ENCODE data around the gene PHACTR1.

The PHACTR1 gene

DNA sequence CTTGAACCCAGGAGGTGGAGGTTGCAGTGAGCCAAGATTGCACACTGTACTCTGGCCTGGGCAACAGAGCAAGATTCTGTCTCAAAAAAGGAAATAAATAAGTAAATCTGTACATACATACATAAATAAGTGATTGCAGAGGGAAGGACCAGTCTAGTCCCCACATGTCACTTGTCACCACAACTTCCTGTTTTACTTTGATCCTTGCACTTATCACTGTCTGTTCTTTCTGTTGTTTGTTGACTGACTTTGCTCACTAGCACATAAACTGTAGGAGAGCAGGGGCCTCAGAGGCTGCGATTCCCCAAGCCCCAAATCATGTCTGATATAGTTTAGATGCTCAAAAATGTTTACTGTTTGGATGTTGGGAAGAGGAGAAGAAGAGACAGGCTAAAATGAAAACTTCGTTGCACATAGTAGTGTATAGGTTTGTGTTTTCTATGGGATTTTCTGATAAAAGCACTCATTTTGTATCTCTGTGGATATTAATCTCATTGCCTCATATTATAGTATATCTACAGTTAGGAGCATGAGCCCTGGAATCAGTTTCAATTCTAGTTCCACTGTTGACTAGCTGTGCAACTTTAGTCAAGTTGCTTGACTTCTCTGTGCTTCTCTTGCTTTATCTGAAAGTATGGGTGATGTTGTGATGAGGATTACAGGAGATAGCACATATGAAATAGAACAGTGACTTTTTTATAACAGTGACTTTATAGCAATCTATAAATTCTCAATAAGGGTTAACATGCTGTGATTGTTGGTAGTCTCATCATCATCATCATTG is 446.8 kb downstream of the PHACTR1 start:
- no peak for DNase-seq (ENCODE audit: low read depth)

DNA sequence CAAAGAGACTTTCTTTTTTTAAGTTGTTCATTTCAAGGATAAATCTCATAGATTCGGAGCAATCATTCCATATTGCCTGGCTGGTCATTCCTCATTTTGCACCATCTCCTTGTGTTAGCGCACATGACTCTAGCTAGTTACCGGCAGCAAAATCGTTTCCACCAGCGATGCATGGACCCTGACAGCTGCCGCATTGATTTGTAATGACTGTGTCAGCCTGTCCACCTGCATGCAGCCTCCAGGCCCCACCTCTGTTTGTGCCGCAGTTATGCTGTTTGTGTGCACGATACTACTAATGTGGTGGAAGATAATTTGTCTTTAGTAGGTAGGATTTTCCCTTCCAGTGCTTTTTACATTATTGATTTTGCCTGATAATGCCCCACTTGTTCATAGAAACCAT is 447.7 kb downstream of the PHACTR1 start:
- DNase-seq (ENCODE audit: low read depth), result no peak

DNA sequence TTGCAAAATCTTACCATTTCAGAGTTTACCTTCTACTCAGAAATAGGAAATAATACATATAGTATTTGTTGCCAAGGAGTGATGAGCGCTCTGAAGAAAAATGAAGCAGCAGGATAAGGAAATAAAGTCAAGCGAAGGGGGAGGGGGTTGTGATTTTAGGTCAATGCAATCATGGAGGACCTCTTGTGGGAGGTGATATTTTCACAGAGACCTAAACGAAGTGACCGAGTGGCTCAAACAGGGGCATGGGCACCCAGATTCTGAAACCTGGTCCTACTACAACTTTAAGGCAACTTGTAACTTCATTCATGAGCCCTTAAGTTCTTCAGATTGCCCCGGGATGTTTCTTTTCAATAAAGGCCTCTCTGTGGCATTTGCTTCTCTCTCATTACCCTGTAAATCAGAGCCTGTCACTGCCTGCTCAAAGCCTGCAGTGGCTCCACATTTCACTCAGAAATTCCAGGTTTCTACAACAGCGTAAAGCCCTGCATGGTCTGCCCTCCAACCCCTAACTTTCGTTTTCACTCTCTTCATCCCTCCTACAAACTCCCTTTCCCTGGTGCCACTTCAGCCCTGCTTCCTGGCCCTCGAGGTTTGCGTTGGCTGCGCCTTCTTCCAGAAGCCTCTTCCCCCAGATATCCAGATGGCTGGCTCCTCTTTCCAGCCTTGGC is 449.1 kb downstream of the PHACTR1 start:
- no peak for DNase-seq (ENCODE audit: low read depth)

DNA sequence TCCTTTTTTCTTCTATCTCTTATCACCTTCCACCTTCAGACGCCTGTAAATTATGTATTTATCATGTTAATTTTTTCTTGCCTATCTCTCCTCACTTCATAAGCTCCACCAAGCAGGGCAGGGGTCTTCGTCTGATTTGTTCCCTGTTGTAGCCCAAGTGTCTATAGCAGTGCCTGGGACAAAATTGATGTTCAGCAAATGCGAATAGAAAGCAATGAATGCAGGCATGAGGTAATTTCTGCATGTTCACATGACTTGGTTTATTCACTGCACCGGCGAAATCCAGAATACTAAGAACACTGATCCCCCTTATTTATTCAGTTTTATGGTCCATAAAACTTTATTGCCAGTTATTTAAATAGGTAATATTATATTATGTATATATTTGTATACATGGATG is 449.7 kb downstream of the PHACTR1 start:
- DNase-seq (ENCODE audit: low read depth), result no peak

DNA sequence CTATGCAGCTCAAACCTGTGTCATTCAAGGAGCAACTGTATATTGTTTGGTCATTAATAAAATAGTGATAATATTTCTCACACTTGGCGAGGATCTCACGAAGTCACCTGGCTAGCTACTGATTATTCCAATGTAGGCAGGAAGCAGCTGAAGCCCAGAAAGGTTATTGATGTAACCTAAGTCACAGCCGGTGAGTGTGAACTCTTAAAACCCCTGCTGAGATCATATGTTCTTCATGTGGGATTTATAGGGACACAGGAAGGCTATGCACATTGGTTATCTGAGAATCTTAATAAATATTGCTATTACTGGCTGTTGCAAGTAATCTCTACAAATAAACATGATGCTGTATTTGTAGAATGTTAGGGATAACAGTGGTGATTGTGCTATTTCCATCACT is 450.3 kb downstream of the PHACTR1 start:
- no peak for DNase-seq (ENCODE audit: low read depth)

DNA sequence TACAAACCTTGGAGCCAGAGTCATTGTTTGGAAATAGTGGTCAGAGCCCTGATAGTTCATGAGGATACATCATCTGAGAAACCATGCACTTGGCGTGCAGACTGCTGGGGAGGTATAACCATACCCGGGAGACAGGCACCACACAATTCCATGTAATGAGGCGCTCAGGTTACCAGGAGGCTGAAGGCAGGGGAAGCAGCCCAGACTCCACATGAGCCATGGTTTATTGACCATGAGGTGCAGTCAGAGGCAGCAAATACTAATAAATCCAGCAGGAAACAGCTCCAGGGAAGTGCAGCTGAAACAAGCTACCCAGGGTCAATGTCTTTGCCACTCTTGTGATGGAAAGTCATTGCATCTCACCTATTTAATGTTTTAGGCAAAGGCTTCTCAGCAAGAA is 455.7 kb downstream of the PHACTR1 start:
- DNase-seq (ENCODE audit: low read depth), result no peak

DNA sequence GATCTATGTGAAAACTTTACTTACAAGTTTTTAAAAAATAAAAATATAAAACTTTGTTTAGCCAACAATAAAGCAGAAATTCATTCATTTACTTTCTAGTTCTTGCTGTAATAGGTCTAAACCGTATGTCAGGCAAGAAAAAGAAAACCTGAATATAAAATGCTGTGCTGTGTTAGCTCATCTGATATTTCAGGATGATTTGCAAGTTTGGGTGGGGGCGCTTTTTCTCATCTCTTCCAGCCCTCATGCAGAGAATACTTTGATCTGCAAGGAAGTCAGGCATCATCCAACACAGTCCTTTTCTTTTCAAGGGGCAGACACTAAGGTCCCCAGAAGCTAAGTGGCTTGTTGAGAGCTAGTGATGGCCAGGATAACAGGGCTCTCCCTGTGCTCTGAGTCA is 458.5 kb downstream of the PHACTR1 start:
- DNase-seq (ENCODE audit: low read depth), result no peak

DNA sequence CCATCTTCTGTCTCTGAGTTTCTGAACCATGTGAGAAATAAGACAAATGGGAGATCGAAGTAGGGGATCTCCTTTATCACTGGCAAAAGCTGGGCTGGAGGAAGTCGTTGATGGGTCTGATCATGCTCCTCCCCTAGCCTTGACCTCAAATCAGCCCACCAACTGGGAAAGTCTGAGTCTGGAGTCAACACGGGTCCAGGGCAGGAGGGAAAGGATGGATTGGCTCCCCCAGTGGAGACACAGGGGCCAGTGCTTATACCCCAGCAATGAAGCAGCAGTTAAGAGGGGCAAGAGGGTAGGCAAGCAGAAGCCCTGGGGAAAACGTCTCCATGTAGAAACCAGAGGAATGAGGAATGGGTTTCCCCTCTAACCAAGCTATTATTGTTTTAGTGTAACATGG is 459.2 kb downstream of the PHACTR1 start:
- no peak for DNase-seq (ENCODE audit: low read depth)

DNA sequence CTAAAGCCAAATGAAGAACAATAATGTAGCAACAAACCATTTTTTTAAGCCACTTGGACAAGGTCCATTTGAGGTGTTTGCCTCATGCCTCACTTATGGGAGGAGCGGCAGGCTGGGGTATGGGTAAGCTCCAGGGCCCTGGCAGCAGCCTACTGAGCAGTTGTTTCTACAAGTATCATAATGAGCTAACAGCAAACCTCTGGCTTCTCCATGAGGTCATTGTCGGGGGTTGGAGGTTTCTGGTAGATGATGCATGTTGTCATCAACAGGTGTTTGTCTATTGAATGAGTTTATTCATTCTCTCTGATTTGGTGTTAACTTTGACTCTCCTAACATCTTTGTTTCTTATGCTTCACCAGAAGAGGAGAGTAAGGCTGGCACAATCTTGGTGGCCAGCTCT is 461.1 kb downstream of the PHACTR1 start:
- no peak for DNase-seq (ENCODE audit: low read depth)

DNA sequence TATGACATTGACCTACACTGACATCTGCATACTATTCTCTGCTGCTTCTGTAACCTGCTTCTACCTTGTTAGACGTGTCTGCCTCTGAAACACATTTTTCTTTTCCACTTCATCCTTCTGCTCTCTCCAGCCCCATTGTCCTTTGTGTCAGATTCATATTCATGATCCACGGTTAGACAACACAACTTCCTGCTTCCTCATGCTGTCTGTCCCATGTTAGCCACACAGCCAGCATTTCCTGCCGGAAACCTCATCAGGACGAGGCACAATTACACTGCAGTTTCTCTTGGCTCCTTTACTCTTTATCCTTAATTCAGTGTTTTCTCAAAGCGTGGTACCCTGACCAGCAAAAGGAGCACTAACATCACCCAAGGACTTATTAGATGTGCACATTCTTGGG is 461.5 kb downstream of the PHACTR1 start:
- DNase-seq (ENCODE audit: low read depth), result no peak

DNA sequence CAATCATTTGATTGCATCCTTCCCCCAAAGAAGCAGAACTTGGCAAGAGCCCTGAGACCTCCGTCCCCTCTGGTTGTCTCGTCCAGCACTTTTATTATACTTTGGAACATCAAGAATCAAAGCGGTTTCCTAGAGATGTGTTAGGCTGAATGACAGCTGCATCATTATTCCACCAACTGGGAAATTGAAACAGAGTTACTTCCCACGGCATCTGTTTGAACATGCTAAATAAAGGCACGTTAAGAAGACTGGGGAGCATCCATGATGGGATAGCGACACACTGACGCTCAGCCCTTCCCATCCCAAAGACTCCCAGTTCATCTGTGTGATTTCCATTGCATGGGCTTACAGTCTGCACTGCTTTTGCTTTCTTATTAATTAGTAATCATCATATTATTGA is 464.0 kb downstream of the PHACTR1 start:
- DNase-seq (ENCODE audit: low read depth), result no peak

DNA sequence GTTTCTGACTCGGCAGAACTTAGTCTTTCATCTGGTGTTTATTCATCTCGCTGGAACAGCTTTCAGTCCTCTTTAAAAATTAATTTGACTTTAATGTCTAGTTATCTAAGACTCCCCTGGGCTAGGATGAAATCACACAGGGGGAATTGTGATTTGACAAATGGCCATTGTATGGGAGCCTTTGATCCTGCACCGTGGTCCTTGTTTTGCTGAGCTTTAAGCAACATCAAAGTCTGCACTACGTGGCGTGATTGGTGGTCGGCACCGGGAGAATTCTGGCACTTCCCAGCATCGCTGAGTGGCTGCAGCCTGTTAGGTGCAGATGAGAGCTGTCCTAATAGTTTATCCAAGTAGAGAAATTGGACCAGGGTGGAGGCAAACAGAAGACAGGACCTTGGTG is 464.8 kb downstream of the PHACTR1 start:
- DNase-seq (ENCODE audit: low read depth), result no peak

DNA sequence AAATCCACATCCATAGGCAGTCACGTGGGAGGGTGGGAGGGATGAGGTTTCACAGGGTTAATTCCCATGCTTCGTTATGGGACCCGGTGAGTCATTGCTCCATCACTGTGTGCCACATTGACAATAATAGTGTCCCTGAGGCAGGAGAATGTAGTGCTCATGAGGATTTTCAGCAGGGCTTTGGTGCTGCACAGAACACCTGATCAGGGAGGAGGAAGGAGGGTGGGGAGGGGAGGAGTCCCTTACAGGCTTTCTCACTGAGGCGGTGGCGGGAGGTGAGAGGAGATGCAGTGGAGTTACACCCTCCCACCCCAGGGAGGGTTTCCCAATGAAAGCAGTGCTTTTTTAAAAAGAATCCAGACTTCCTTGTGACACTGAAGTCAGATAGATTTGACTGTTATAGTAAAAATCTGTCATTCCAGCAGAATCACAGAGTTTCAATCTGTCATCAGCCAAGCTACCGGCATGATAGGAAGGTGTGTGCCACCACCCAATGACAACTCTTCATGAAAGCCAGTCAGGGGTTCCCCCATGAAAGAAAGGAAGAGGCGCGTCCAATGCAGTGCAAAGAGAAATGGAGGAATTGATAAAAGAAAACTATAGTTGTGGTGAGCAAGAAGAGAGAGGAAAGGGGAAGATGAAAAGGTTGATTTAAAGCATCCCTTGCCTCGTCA is 467.0 kb downstream of the PHACTR1 start:
- DNase-seq (ENCODE audit: low read depth), result no peak

DNA sequence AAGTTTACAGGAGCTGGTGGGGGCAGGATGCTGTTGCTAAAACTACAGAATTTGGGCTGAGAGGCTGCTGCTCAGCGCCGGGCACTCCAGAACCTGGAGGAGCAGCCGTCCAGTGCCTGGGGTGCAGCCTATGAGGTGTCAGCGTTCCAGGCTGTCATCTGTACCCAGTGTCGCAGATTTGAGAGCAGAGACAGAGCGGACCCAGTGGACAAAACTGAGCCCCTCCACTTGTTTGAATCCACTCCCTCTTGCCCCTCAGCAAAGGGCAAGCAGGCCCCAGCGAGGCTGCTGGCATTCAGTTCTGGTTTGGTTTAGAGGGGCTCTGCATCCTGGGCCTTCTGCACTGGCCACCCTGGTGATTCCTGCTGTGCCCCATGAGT is 467.5 kb downstream of the PHACTR1 start:
- DNase-seq (ENCODE audit: low read depth), result no peak

DNA sequence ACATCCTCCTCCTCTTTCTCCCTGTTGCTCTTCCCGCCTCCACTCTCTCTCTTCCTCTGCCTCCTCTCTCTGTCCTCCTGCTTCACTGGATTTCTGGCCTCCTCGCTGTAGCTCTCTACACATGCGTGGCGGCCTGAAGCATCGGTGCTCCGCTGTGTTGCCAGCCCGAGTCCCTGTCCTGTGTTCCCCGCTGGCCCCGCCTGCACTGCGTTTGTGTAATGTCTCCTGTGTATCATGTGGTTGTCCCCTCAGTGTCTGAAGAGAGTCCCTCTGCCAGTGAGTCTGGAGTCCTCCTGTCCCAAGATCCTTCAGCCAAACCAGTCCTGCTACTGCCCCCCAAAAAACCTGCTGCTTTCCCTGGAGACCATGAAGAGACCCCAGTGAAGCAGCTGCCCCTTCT is 468.0 kb downstream of the PHACTR1 start:
- DNase-seq (ENCODE audit: low read depth), result no peak

DNA sequence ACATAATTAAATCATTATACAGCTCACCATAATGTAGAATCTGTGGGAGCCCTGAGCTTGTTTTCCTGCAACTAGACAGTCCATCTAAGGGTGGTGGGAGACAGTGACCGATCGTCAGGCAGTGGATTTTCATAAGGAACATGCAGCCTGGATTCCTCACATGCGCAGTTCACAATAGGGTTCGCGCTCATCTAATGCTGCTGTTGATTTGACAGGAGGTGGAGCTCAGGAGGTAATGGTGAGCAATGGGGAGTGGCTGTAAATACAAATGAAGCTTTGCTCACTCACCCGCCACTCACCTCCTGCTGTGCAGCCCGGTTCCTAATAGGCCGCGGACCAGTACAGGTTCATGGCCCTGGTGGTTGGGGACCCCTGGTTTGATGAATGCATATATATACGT is 470.3 kb downstream of the PHACTR1 start:
- no peak for DNase-seq (ENCODE audit: low read depth)

DNA sequence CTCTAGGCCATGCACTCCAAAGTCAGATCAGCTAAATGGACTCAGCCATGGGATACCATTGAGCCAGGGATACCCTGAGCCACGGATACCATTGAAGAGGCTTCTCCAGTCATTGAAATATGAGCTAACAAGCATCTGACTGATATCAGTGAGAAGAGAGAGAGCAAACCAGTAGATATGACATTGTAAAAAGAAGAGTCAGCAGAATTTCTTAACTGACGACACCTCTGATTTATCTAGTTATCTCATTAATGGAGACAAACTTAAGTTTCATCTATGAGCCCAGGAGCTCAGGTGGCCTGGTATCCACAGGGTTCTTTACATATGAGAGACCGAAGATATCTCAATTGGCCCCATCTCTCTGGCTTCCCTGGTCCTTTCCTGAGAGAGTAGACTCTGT is 471.1 kb downstream of the PHACTR1 start:
- no peak for DNase-seq (ENCODE audit: low read depth)

DNA sequence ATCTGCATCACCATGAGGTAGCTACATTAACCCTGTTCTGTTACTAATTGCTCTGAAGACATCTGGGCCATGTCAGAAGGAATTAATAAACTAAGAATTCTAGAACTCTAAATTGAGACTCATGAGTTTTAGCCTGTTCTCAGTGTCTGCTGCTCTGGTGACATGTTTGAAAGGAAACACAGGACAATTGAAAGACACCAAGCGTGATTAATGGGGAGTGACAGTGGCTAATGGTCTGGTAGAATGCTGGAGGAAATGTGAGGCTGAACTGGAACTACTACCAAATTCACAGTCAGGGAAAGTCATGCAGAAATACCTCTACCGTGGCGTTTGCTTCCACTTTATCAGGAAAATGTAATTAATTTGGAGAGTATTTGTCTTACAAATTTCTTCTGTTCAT is 471.7 kb downstream of the PHACTR1 start:
- DNase-seq (ENCODE audit: low read depth), result no peak

DNA sequence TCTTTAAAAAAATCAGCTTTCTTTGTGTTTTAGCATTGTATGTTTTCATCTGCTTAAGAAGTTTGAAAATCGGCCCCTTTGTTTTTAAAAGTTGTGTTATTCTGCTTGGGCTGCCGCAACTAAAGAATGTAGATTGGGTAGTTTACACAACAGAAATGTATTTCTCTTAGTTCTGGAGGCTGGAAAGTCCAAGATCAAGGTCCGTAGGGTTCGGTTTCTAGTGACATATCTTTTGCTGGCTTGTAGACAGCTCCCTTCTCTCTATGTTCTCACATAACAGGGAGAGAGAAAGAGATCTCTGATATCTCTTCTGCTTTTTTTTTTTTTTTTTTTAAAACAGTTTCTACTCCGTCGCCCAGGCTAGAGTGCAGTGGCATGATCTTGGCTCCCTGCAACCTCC is 473.1 kb downstream of the PHACTR1 start:
- no peak for DNase-seq (ENCODE audit: low read depth)

DNA sequence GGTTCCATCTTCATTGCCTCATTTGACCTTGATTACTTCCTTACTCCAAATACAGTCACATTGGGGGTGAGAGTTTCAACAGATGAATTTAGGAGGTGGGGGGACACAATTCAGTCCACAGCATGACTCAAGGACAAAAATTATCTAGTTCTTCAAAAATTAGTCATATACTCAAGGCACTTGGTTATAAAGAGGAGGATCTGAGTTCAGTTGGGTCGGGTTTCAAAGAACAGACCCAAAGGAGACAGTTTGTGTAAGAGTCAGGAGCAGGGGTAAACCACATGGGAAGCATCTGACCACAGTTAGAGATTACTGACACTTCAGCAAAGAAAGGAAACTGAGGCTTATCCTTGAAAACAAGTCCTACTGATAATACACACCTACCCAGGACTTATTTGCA is 473.8 kb downstream of the PHACTR1 start:
- no peak for DNase-seq (ENCODE audit: low read depth)

DNA sequence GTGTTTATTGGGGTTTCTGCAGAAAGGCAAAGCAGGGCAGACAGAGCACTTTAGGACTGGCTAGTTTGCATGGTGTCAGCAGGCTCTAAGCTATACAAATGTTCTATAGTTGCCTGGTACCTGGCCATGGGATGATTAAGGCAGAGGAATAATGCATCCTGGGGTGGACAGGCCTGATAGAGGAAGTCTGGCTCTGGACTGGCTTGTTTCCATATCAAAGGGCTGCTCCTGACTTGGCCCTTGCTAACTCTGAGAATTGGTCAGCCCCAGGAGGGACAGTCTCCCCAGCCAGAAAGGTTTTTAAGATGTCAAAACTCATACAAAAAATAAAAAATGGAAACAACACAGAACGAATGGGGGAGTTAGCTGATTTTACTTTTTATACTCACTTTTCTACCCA is 474.9 kb downstream of the PHACTR1 start:
- DNase-seq (ENCODE audit: low read depth), result no peak

DNA sequence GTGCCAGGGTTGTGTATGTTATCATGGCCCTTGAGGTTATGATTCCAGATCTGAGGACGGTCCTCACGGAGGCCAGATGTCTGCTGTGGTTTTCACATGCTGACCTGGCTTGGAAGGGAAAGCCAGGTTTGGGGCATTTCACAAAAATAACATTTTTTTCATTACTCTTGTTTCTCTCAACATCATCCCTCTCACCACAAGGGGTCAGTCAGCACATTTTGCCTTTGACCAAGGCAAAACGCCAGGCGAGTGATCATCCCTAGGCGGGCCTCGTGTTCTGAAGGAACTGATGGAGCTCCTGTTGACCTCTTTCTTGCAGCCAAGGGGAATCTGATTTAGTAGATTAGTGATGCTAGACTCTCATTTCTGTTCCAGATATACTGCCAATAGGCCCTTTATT is 478.3 kb downstream of the PHACTR1 start:
- DNase-seq (ENCODE audit: low read depth), result no peak

DNA sequence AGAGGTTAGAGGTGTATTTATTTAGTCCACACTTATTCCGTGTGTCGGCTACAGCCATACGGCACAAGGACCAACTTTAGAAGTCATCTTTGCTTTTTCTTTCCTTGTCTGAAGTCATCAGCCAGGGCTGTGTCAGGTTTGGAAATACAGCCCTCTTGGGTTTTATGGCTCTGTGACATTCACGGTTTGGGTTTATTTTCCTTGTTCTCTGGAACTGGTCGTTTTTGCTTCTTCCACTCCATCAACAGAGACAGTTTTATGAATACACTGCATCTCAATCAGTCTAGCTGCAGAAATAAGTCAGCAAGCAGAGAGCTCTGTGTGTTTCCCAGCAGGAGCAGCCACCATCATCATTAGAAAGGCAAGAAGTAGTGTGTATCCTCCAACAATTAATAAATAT is 479.2 kb downstream of the PHACTR1 start:
- no peak for DNase-seq (ENCODE audit: low read depth)

DNA sequence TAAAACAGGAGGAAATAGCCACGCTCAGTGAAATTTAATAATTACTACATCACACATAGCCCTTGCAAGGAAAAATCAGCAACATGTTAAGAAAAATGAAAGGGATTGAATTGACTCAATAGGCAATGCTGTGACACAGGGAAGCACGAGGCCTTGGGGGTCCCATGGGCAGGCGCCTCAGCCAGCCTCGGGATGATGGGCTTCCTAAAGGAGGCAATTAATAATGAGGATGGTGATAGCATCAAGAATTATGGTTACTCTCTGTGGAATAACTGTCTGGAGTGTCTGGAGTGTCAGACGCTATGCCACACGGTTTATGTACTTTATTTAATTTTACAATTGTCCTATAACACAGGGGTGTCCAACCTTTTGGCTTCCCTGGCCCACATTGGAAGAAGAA is 481.6 kb downstream of the PHACTR1 start:
- DNase-seq (ENCODE audit: low read depth), result no peak

Measured in stimulated activated CD8-positive, alpha-beta memory T cell treated with anti-CD3 and anti-CD28 coated beads, Interleukin-15, amount 100 ng/mL, for 24 hours (primary cell).